DOHH2 (cell line): ENCODE data around the gene SLC7A4.

ENCODE experiments used
- H3F3A ChIP-seq: fragments of 200-600 bp; sonication (generic), shearing (Covaris generic); 2 replicates; pipeline ENCODE4 v1.6.0; 2016; ENCODE audit warnings: antibody characterized with exemption, mild to moderate bottlenecking; ENCODE audit not compliant: control insufficient read depth, insufficient read depth
- H3K27ac ChIP-seq: fragments of 200-600 bp; sonication (generic); 2 replicates; pipeline ENCODE4 v1.5.1; 2014; ENCODE audit warnings: low read depth, mild to moderate bottlenecking, low read length, moderate library complexity
- H3K27me3 ChIP-seq: fragments of 200-600 bp; sonication (generic); 2 replicates; pipeline ENCODE4 v1.6.1; 2014; ENCODE audit warnings: mild to moderate bottlenecking, low read length, mixed read lengths; ENCODE audit not compliant: control insufficient read depth
- H3K36me3 ChIP-seq: fragments of 200-600 bp; sonication (generic); 2 replicates; pipeline ENCODE4 v1.6.1; 2014; ENCODE audit warnings: mild to moderate bottlenecking, low read length, moderate library complexity, mixed read lengths; ENCODE audit not compliant: control insufficient read depth
- H3K4me1 ChIP-seq: fragments of 200-600 bp; sonication (generic); 2 replicates; pipeline ENCODE4 v1.6.1; 2014; ENCODE audit warnings: mild to moderate bottlenecking, low read length, mixed read lengths; ENCODE audit not compliant: control insufficient read depth
- H3K4me2 ChIP-seq: fragments of 200-600 bp; sonication (generic); 2 replicates; pipeline ENCODE4 v1.6.0; 2014; ENCODE audit warnings: mild to moderate bottlenecking, low read length, moderate library complexity
- H3K4me3 ChIP-seq: fragments of 200-600 bp; sonication (generic); 2 replicates; pipeline ENCODE4 v1.5.1; 2014; ENCODE audit warnings: mild to moderate bottlenecking, low read length, mixed read lengths
- H3K79me2 ChIP-seq: fragments of 200-600 bp; sonication (generic); 2 replicates; pipeline ENCODE4 v1.6.1; 2014; ENCODE audit warnings: mild to moderate bottlenecking, low read length, mixed read lengths; ENCODE audit not compliant: control insufficient read depth
- H3K9me2 ChIP-seq: fragments of 200-600 bp; sonication (generic); replicated peaks from 2 replicates; pipeline ENCODE4 v1.6.1; 2014; ENCODE audit warnings: mild to moderate bottlenecking, low read length, mixed read lengths; ENCODE audit not compliant: control insufficient read depth
- H3K9me3 ChIP-seq: fragments of 200-600 bp; sonication (generic); 2 replicates; pipeline ENCODE4 v1.6.1; 2014; ENCODE audit warnings: antibody characterized with exemption, low read length, mixed read lengths; ENCODE audit not compliant: control insufficient read depth, insufficient read depth
- H4K20me1 ChIP-seq: fragments of 200-600 bp; sonication (generic); 2 replicates; pipeline ENCODE4 v1.6.0; 2014; ENCODE audit warnings: low read depth, mild to moderate bottlenecking, antibody characterized with exemption, low read length, moderate library complexity; ENCODE audit not compliant: control insufficient read depth, insufficient read depth
- EZH2phosphoT487 ChIP-seq: fragments of 200-600 bp; sonication (generic); IDR thresholded peaks from 2 replicates; pipeline ENCODE4 v1.6.1; 2017; ENCODE audit warnings: borderline replicate concordance, mild to moderate bottlenecking, antibody characterized with exemption, low read length, moderate library complexity, mixed read lengths
- TF ChIP-seq, protein P1 (sequence below): fragments of 200-600 bp; sonication (generic); IDR thresholded peaks from one replicate; pipeline ENCODE4 v1.5.1; 2014; ENCODE audit warnings: antibody characterized with exemption, mild to moderate bottlenecking, low read depth, low read length; ENCODE audit not compliant: poor library complexity, severe bottlenecking

The SLC7A4 gene

DNA sequence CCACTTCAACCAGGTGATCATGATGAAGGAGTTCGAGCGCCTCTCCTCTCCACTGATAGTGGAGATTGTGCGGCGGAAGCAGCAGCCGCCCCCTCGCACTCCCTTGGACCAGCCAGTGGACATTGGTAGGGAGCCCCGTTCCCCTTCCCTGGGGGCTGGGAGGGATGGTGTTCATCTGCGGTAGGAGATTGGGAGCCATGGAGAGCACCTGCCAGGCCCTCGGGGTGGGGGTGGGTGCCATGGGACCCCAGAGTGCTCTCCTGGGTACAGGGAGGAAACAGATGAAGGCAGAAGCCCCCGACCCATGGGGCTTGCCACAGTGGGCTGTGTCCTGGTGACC lies 37.5 kb downstream of the SLC7A4 start:
- Histone ChIP-seq H3F3A (peaks cover 3% of the 10 kb centered on the region), H3K4me1 (peaks cover 2% of the 10 kb centered on the region), H4K20me1 (no peaks in the 10 kb centered on the region), H3K27ac (no peak overlapping the region), H3K36me3 (peaks cover 64% of the 10 kb centered on the region), H3K27me3 (no peaks in the 10 kb centered on the region), H3K4me3 (no peak overlapping the region), H3K4me2 (no peak overlapping the region), H3K9me3 (no peaks in the 10 kb centered on the region), H3K79me2 (peaks cover 5% of the 10 kb centered on the region), H3K9me2 (no peaks in the 10 kb centered on the region)
- no peak for TF ChIP-seq EZH2phosphoT487
- TF ChIP-seq, protein P1, sequence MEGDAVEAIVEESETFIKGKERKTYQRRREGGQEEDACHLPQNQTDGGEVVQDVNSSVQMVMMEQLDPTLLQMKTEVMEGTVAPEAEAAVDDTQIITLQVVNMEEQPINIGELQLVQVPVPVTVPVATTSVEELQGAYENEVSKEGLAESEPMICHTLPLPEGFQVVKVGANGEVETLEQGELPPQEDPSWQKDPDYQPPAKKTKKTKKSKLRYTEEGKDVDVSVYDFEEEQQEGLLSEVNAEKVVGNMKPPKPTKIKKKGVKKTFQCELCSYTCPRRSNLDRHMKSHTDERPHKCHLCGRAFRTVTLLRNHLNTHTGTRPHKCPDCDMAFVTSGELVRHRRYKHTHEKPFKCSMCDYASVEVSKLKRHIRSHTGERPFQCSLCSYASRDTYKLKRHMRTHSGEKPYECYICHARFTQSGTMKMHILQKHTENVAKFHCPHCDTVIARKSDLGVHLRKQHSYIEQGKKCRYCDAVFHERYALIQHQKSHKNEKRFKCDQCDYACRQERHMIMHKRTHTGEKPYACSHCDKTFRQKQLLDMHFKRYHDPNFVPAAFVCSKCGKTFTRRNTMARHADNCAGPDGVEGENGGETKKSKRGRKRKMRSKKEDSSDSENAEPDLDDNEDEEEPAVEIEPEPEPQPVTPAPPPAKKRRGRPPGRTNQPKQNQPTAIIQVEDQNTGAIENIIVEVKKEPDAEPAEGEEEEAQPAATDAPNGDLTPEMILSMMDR: no peak

DNA sequence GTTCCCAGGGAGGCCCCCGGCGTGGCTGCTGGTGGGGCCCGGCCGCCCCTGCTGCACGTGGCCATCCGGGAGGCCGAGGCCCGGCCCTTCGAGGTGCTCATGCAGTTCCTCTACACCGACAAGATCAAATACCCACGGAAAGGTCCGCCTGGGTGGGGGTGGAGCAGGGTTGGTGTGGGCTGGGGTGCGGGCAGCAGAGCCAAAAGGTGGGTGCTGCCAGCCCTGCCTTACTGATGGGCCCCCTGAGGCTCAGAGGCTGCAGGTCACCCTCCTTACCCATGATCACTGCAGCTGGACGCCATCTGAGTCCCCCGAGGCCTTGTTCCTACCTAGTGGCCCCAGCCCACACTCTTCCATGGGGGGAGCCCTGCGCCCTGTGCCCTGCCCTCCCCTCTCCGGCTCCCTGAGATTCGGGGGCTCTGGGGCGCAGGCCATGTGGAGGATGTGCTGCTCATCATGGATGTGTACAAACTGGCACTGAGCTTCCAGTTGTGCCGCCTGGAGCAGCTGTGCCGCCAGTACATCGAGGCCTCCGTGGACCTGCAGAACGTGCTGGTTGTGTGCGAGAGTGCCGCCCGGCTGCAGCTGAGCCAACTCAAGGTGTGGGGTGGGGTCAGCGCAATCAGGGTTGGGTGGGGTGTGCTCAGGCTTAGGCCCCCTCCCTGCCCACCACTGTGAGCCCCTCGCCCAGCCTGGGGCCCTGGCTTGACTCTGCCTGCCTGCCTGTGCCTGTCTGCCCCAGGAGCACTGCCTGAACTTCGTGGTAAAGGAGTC lies 38.0 kb downstream of the SLC7A4 start:
- H3K36me3 ChIP-seq: peaks cover 61% of the 10 kb centered on the region
- no peak for TF ChIP-seq EZH2phosphoT487
- TF ChIP-seq, protein P1: no peak

GRCh38 chr22:20993304-20994127 lies 38.8 kb downstream of the SLC7A4 start:
- Histone ChIP-seq H3K27me3 (no peaks in the 10 kb centered on the region), H3K9me2 (no peaks in the 10 kb centered on the region), H3K4me2 (no peak overlapping the region), H4K20me1 (no peaks in the 10 kb centered on the region), H3K4me1 (peaks cover 8% of the 10 kb centered on the region), H3K4me3 (no peak overlapping the region), H3K79me2 (no peaks in the 10 kb centered on the region; the same call in 1 of the 2 replicates), H3K27ac (no peak overlapping the region), H3F3A (no peaks in the 10 kb centered on the region), H3K36me3 (peaks cover 60% of the 10 kb centered on the region), H3K9me3 (no peaks in the 10 kb centered on the region)
- no peak for TF ChIP-seq EZH2phosphoT487
- TF ChIP-seq, protein P1: no peak

More for the DNA sequence above, 38.0 kb downstream of the SLC7A4 start:
- no peak overlapping the region for H3K27ac ChIP-seq
- no peak overlapping the region for H3K4me3 ChIP-seq
- H3K79me2 ChIP-seq: no peaks in the 10 kb centered on the region; the same call in none of the 2 replicates
- H3K27me3 ChIP-seq: no peaks in the 10 kb centered on the region
- H3K4me1 ChIP-seq: peaks cover 5% of the 10 kb centered on the region
- no peaks in the 10 kb centered on the region for H3K9me2 ChIP-seq
- no peak overlapping the region for H3K4me2 ChIP-seq
- no peaks in the 10 kb centered on the region for H3K9me3 ChIP-seq
- no peaks in the 10 kb centered on the region for H4K20me1 ChIP-seq
- peaks cover 3% of the 10 kb centered on the region for H3F3A ChIP-seq
